Measurements from ENCODE around the gene CFAP206.

CFAP206 gene

GRCh38 chr6:87465051-87465450, 57.3 kb downstream of the CFAP206 start:
- no peaks in the 10 kb centered on the region for H3K4me1 ChIP-seq (ENCODE audit: control insufficient read depth, insufficient read depth, low read length)
- ChIA-PET POLR2A (no interaction called here), CTCF (interaction anchor here (0.5 kb wide), 1 partner anchor 72 kb away, joined by 3 read pairs; no protein-coding TSS in a partner anchor)
- H3K9me3 ChIP-seq (ENCODE audit: control insufficient read depth, insufficient read depth, low read depth, low read length) = no peaks in the 10 kb centered on the region
- H3K4me3 ChIP-seq (ENCODE audit: low read depth, low read length) = no peak overlapping the region
- H3K27ac ChIP-seq (ENCODE audit: extremely low read depth, low read depth, low read length) = no peak overlapping the region
- TF ChIP-seq ZNF560 (tag by site-specific recombination; IDR thresholded peaks at IDR 0.05; ENCODE audit: borderline replicate concordance) = no peak
- TF ChIP-seq SETDB1 (IDR thresholded peaks at IDR 0.05; ENCODE audit: insufficient read length, low read length) = no peak
- TF ChIP-seq, protein P1, sequence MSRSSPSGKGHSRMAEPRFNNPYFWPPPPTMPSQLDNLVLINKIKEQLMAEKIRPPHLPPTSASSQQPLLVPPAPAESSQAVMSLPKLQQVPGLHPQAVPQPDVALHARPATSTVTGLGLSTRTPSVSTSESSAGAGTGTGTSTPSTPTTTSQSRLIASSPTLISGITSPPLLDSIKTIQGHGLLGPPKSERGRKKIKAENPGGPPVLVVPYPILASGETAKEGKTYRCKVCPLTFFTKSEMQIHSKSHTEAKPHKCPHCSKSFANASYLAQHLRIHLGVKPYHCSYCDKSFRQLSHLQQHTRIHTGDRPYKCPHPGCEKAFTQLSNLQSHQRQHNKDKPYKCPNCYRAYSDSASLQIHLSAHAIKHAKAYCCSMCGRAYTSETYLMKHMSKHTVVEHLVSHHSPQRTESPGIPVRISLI (tag by site-specific recombination; IDR thresholded peaks at IDR 0.05) = no peak
- no peak for TF ChIP-seq KLF10 (tag by site-specific recombination; IDR thresholded peaks at IDR 0.05)
- TF ChIP-seq ZNF274 (IDR thresholded peaks at IDR 0.05; ENCODE audit: low read length) = no peak
- TF ChIP-seq ZNF274 (tag by site-specific recombination; IDR thresholded peaks at IDR 0.05; ENCODE audit: borderline replicate concordance) = no peak
- TF ChIP-seq ZNF398 (tag by site-specific recombination; IDR thresholded peaks at IDR 0.05) = no peak
- no peak for TF ChIP-seq ZNF24 (tag by site-specific recombination; IDR thresholded peaks at IDR 0.05)
- TF ChIP-seq ZSCAN16 (tag by site-specific recombination; IDR thresholded peaks at IDR 0.05) = no peak
- no peak for TF ChIP-seq ZNF621 (tag by site-specific recombination; IDR thresholded peaks at IDR 0.05)
- TF ChIP-seq ZFP41 (tag by site-specific recombination; IDR thresholded peaks at IDR 0.05; ENCODE audit: borderline replicate concordance) = no peak
- no peak for TF ChIP-seq YY1 (tag by site-specific recombination; IDR thresholded peaks at IDR 0.05)
- TF ChIP-seq ZNF223 (tag by site-specific recombination; IDR thresholded peaks at IDR 0.05) = no peak
- TF ChIP-seq REPIN1 (tag by site-specific recombination; IDR thresholded peaks at IDR 0.05; ENCODE audit: low read depth) = no peak
- TF ChIP-seq KLF9 (tag by site-specific recombination; IDR thresholded peaks at IDR 0.05; ENCODE audit: low read depth) = no peak
- no peak for TF ChIP-seq ZNF311 (tag by site-specific recombination; IDR thresholded peaks at IDR 0.05; ENCODE audit: borderline replicate concordance)
- TF ChIP-seq SCRT1 (tag by site-specific recombination; IDR thresholded peaks at IDR 0.05; ENCODE audit: borderline replicate concordance) = no peak
- TF ChIP-seq ZNF664 (tag by site-specific recombination; IDR thresholded peaks at IDR 0.05) = no peak
- H3K36me3 ChIP-seq (ENCODE audit: control insufficient read depth in 2 of 2, insufficient read depth in 1 of 2, low read length in 2 of 2) = no peaks in the 10 kb centered on the region

DNA sequence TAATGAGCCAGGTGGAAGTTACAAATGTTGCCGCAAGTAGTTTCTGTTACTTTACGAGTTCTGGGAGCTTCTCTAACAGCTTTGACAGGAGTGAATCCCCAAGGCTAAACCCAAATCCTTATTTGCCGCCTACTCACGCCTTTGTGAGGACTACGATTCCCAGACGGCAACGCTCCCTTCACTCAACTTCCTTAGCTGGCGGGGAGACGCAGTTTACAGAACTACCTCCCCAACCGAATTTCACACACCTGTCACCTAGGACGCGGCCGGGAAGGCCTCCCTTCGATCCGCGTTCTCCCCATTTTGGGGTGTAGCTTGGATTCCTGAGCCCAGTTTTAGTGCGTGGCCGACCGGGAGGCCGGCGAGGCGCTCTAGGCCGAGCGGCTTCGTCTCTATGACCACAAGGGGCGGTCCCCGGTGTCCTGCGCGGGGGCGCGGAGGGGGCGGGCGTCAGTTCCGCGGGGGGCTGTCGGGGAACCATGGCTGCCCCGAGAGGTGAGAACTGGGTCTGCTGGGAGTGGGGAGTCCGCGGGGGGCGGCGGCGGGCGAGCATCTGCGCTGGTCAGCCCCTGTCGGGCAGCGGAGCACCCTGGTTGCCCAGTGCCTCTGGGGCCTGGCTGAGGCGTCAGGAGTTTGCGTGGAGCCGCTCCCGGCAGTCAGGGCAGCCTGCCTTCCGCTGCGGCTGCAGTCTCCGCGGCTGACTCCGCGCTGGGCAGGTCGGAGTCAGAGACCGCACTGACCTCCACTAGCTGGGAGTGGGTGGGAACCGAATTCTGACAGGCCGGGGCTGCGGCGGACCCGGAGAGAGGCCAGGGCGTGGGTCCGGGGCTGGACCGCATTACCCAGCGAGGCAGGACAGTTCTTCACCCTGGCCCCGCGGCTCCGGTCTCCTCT, 65.0 kb downstream of the CFAP206 start, which contains the start of gene SLC35A1:
SLC35A1 (plus strand) TSS at position 450 of the 894 bp plus-strand sequence; CDS start at position 480, 30 bp downstream.
- ChIA-PET CTCF (no interaction called here), POLR2A (interaction anchor here (0.6 to 2.6 kb wide), 6 partner anchors 25 to 229 kb away, joined by 3 to 11 read pairs (median 3); partner anchors contain the start of genes AKIRIN2 and CFAP206)
- Histone ChIP-seq H3K4me3 (ENCODE audit: low read depth, low read length) (peak within 1 kb of the TSS; percentile 83), H3K9me3 (ENCODE audit: control insufficient read depth, insufficient read depth, low read depth, low read length) (no peaks in the 10 kb centered on the region), H3K4me1 (ENCODE audit: control insufficient read depth, insufficient read depth, low read length) (no peaks in the 10 kb centered on the region), H3K27ac (ENCODE audit: extremely low read depth, low read depth, low read length) (peak within 1 kb of the TSS; percentile 73), H3K36me3 (ENCODE audit: control insufficient read depth in 2 of 2, insufficient read depth in 1 of 2, low read length in 2 of 2) (peaks cover 0 to 6% of the 10 kb centered on the region in 2 experiments; a peak in 1 of 3 replicates)
- TF ChIP-seq MEIS1 (CRISPR knock-in tag; IDR thresholded peaks at IDR 0.05; ENCODE audit: borderline replicate concordance) (peak; percentile 35; the same call in 1 of the 2 replicates), ZNF623 (tag by site-specific recombination; IDR thresholded peaks at IDR 0.05) (0 out of 2 replicates have a peak, but pooled peaks have one; percentile 24), MYNN (tag by site-specific recombination; IDR thresholded peaks at IDR 0.05; ENCODE audit: borderline replicate concordance) (no peak), ZNF391 (tag by site-specific recombination; IDR thresholded peaks at IDR 0.05; ENCODE audit: borderline replicate concordance, low read depth) (peak; percentile 41; the same call in 1 of the 2 replicates), IKZF3 (tag by site-specific recombination; IDR thresholded peaks at IDR 0.05) (peak; percentile 35; the same call in 1 of the 2 replicates), ZNF707 (tag by site-specific recombination; IDR thresholded peaks at IDR 0.05) (no peak), ZNF416 (tag by site-specific recombination; IDR thresholded peaks at IDR 0.05) (no peak), ZNF398 (tag by site-specific recombination; IDR thresholded peaks at IDR 0.05) (peak; percentile 51), ZNF677 (tag by site-specific recombination; IDR thresholded peaks at IDR 0.05) (no peak), ZNF133 (tag by site-specific recombination; IDR thresholded peaks at IDR 0.05) (no peak; the same call in 1 of the 2 replicates), ZNF335 (tag by site-specific recombination; conservative IDR thresholded peaks at IDR 0.05) (peak; percentile 99)
- TF ChIP-seq, protein P2, sequence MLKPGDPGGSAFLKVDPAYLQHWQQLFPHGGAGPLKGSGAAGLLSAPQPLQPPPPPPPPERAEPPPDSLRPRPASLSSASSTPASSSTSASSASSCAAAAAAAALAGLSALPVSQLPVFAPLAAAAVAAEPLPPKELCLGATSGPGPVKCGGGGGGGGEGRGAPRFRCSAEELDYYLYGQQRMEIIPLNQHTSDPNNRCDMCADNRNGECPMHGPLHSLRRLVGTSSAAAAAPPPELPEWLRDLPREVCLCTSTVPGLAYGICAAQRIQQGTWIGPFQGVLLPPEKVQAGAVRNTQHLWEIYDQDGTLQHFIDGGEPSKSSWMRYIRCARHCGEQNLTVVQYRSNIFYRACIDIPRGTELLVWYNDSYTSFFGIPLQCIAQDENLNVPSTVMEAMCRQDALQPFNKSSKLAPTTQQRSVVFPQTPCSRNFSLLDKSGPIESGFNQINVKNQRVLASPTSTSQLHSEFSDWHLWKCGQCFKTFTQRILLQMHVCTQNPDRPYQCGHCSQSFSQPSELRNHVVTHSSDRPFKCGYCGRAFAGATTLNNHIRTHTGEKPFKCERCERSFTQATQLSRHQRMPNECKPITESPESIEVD (tag by site-specific recombination; IDR thresholded peaks at IDR 0.05) = no peak

All from HEK293 (cell line).